Left renal cortex interstitium (tissue), 4 donors: ENCODE data around the gene ARHGEF38. TPM values are rescaled to one million over a fixed set of nuclear protein-coding genes. Genes with fewer than 3 reads are reported as not detected.

Source experiments
- DNase-seq, 4 donors: peaks; one replicate each; pipeline ENCODE4 v3.0.0-alpha.2; 2013; ENCODE audit warnings: low read depth in 4 of 4, low spot score in 2 of 4, missing footprints in 1 of 4
- polyA plus RNA-seq, 4 donors: library from polyadenylated mRNA; unstranded; fragments of 120-200 nt; gene quantifications; one replicate each; pipeline ENCODE4 v1.2.1, GENCODE V29; 2013; ENCODE audit not compliant: insufficient read length in 4 of 4

The ARHGEF38 gene
- polyA plus RNA-seq, 4 donors, result 4.0 to 6.8 (median 4.2) TPM

DNA sequence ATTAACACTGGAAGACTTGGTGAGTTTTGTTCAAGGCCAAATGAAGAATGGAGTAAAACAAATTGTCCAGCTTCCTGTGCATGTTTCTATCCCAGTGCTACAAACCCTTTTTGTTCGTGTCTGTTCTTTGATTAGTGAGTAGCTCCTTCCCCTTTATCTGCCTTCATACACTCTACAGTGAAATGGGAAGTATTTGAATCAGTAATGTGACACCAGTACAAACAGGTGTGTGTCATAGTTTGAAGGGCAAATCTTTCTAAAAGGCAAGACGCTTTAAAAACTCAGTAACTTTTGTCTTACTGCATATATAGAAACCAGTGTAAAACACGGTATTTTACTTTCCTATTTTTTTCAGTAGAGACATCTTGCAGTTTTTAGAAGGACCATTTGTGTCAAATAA is 5.9 kb downstream of the ARHGEF38 start:
- DNase-seq, result no peak

- no peak for DNase-seq
Measured at GRCh38 chr4:105560421-105560848, 8.0 kb downstream of the ARHGEF38 start.

DNA sequence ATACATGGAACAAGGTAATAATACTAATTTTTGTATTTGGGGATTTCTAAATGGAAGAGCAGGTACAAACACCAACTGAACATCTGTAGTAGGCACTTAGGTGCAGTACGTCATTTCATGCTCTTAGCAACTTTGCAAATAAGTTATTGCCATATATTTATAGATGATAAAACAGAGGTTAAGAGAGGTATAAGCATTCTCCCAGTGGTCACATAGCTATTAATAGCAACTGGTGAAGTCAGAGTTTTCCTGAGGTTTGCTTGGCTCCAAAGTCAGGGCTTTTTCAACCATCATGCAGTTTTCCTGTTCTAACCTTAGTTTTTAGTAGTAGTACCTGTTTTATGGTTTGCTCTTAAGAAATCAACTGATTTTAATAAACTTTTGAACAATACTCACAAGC is 10.9 kb downstream of the ARHGEF38 start:
- DNase-seq, result no peak

GRCh38 chr4:105568584-105568983 is 16.2 kb downstream of the ARHGEF38 start:
- DNase-seq, result no peak

GRCh38 chr4:105569057-105569865 is 16.8 kb downstream of the ARHGEF38 start:
- no peak for DNase-seq

DNA sequence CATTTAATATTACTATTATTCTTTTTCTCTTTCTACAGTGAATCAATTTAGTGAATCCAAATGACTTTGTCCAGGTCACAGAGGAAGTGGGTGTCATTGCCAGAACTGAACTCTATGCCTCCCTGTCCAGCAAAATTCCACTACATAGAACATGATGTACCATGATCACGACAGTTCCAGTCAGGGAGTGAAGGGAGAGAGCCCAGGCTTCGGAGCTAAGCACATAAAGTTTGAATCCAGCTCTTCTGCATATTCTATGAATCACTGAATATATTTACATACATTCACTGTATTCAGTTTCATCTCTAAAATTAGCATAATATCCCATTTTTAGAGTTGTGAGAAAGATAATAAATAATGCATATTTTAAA is 17.4 kb downstream of the ARHGEF38 start:
- DNase-seq, result no peak

- DNase-seq, result no peak
Measured at GRCh38 chr4:105572296-105572695, 19.9 kb downstream of the ARHGEF38 start.

DNA sequence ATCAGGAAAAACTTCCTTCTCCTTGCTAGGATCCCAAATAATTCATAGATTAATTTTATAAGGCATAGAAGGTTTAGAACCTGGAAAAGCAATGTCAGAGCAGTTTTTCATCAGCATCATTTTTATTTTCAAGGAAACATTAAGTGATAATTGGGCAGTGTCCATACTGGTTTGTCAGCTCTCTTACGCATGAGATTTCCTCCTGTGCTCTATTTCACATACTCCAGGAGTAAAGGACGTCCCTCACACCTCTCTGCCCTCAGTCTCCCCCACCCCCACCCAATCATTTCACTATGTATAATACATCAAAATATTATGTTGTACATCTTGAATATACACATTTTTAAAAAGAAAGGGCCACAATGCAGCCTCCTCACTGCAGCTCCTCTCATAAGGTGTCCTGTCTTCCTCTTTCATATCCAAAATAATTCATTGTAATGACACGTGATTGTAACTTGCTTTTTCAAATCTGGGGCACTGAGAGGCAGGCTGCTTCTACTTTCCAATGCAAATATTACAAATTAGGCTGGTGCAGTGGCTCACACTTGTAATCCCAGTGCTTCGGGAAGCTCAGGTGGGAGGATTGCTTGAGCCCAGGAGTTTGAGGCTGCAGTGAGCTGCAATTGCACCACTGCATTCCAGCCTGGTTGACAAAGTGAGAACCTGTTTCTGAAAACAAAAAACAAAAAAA is 34.4 kb downstream of the ARHGEF38 start:
- DNase-seq, result no peak

DNA sequence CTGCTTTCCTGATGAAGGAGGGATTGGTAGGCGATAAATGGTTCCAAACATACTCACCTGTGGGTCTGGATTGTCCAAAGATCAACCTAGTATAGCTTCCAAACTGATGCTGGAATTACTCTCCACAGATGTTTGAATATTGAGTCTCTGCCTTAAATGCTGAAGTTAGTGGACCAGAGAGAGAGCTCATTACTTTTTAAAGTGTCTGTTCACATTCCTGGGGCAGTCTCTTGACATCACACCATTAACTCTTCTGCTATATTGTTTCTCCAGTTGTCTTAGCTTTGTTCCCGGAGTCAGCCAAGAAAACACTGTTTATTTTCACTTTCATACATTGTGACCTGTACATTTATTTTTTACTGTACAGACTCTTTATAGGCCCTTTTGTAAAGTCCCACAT is 35.4 kb downstream of the ARHGEF38 start:
- peak in 1 of 4 donors; percentile 27 for DNase-seq

- DNase-seq, result no peak
Measured at GRCh38 chr4:105588252-105588651, 35.8 kb downstream of the ARHGEF38 start.

- DNase-seq, result no peak
Measured at GRCh38 chr4:105591573-105591972, 39.2 kb downstream of the ARHGEF38 start.

GRCh38 chr4:105594099-105595010 is 41.9 kb downstream of the ARHGEF38 start:
- no peak for DNase-seq

GRCh38 chr4:105596684-105597083 is 44.3 kb downstream of the ARHGEF38 start:
- no peak for DNase-seq

DNA sequence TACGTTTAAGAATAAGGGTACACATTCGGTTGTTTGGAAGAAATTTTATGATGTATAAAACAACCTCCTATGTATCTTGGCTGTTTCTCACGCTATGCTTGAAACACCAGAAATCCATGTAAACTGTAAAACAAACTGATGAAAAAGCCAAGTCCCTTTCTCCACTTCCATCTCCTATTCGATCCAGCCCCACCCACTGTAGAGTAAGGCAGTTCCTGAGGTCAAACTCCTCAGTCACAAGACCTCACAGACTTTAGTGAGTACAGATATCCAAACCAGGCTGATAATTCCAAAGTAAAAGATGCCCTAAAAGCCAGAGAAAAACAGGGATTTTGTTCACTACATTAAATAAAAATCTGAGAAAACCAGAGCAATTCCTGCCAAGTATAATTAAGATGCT is 45.6 kb downstream of the ARHGEF38 start:
- no peak for DNase-seq

DNA sequence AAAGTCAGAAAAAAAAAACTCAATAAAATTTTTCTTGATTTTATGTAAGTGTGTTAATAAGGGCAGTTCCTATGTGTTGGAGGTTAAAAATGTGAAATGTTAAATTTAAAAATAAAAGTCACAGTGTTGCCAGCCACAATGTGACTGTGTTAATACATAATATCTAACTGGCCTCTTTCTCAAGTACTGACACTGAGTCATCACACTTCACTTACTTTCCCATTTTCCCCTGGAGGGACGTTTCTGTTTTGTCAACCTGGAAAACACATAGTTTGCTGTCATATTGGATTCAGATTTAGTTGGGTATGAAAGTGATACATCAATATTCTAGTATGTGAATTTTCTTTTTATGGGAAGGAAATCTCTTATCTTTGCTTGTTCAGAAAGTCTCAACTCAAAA is 46.4 kb downstream of the ARHGEF38 start:
- no peak for DNase-seq

- no peak for DNase-seq
Measured at GRCh38 chr4:105599482-105599881, 47.1 kb downstream of the ARHGEF38 start.

DNA sequence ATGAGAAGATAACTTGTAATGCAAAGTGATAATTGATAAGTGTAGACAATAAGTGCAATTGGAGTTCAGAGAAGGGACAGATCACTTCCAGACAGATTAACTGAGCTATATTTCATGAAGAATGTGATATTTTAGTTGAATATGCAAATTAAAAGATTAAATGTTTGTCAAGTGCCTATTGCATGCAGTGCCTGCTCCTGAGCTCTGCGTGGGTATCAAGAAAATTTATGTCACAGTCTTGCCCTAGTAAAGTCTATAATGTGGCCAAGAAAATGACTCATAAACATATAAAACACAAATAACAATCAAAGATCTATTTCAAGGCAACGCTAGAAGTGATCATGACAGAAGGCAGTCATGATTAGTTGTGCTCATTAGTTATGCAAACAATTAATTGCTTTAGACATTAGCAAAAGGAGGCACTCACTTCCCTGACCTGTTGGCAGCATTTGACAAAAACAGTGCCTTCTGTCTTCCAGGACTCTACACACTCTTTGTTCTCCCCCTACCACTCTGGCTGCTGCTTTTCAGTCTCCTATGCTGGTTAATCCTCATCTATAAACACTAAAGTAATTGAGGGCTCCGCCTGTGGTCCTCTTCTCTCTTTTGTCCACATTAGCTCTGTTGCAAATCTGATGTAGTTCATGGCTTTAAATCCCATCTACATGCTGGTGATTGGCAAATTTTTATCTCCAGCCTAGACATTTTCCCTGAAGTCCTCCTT is 47.7 kb downstream of the ARHGEF38 start:
- DNase-seq, result no peak

GRCh38 chr4:105600951-105601350 is 48.5 kb downstream of the ARHGEF38 start:
- no peak for DNase-seq

- DNase-seq, result no peak
Measured at GRCh38 chr4:105601406-105601805, 49.0 kb downstream of the ARHGEF38 start.

DNA sequence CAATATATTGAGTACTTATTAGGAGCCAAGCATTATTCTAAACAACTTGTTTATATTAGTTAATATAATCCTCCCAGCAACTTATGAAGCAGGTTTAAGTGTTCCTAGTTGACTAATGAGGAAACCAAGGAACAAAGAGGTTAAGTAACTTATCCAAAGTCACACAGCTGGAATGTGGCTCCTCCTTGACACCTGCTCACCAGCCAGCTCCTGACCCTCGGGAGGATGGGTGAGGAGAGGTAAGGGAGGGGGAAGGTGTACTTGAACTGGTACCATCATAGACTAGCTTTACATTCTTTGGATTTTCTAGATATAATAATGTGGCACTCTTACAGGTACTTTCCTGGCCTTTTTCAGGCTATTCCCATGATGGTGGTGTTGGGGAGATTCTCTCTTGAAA is 50.7 kb downstream of the ARHGEF38 start:
- DNase-seq, result no peak
